Activated CD4-positive, alpha-beta T cell treated with anti-CD3 and anti-CD28 coated beads, Interleukin-2, amount 50 U/mL, for 1 hour (primary cell): ENCODE measurements around the gene ALB.

Source experiments
- DNase-seq: peaks from one replicate; pipeline ENCODE4 v3.0.0-alpha.2; 2020

Gene ALB

GRCh38 chr4:73432169-73433000, 28.3 kb downstream of the ALB start:
- DNase-seq = no peak

GRCh38 chr4:73433140-73433539, 29.1 kb downstream of the ALB start:
- DNase-seq = no peak

- no peak for DNase-seq
Observed at GRCh38 chr4:73434311-73434710, 30.2 kb downstream of the ALB start.

- no peak for DNase-seq
Observed at GRCh38 chr4:73435984-73436383, 31.9 kb downstream of the ALB start, which contains the start of gene AFP. AFP (plus strand) TSS chr4:73436221; CDS start chr4:73436263, 42 bp downstream.

GRCh38 chr4:73436674-73437557, 32.8 kb downstream of the ALB start:
- no peak for DNase-seq

- no peak for DNase-seq
Observed at GRCh38 chr4:73437558-73437956, 33.5 kb downstream of the ALB start.

GRCh38 chr4:73438048-73438447, 34.0 kb downstream of the ALB start:
- no peak for DNase-seq

- DNase-seq = no peak
Observed at GRCh38 chr4:73438582-73439215, 34.6 kb downstream of the ALB start.

- DNase-seq = no peak
Observed at GRCh38 chr4:73439445-73439844, 35.4 kb downstream of the ALB start.

- no peak for DNase-seq
Observed at GRCh38 chr4:73439991-73440390, 35.9 kb downstream of the ALB start.

- DNase-seq = no peak
Observed at GRCh38 chr4:73440653-73441052, 36.6 kb downstream of the ALB start.

GRCh38 chr4:73442275-73442674, 38.2 kb downstream of the ALB start:
- no peak for DNase-seq

- DNase-seq = no peak
Observed at GRCh38 chr4:73443224-73443623, 39.1 kb downstream of the ALB start.

- no peak for DNase-seq
Observed at GRCh38 chr4:73445383-73446335, 41.6 kb downstream of the ALB start.

GRCh38 chr4:73446336-73446938, 42.4 kb downstream of the ALB start:
- no peak for DNase-seq

- no peak for DNase-seq
Observed at GRCh38 chr4:73447671-73448070, 43.6 kb downstream of the ALB start.

- DNase-seq = no peak
Observed at GRCh38 chr4:73448448-73449203, 44.5 kb downstream of the ALB start.

- DNase-seq = no peak
Observed at GRCh38 chr4:73450398-73451004, 46.4 kb downstream of the ALB start.

GRCh38 chr4:73451404-73451803, 47.3 kb downstream of the ALB start:
- DNase-seq = no peak

GRCh38 chr4:73451981-73452747, 48.1 kb downstream of the ALB start:
- DNase-seq = no peak
